ENCODE results near the gene FBXO24. TPM values are rescaled to one million over a fixed set of nuclear protein-coding genes. Genes with fewer than 3 reads are reported as not detected.

FBXO24 gene
- total and polyA plus RNA-seq, 9 of the 15 experiments (the other 6 are each of a cell fraction or from before 2014, with no cell fraction given): 0.17 to 0.95 (median 0.50) TPM

- TF ChIP-seq UBTF (IDR thresholded peaks at IDR 0.05; ENCODE audit: borderline replicate concordance in 1 of 2, low read depth in 2 of 2, low read length in 2 of 2) (no peak), ZEB2 (IDR thresholded peaks at IDR 0.05) (no peak), MBD1 (CRISPR knock-in tag; IDR thresholded peaks at IDR 0.05) (no peak), ZNF592 (IDR thresholded peaks at IDR 0.05) (0 out of 2 replicates have a peak, but pooled peaks have one; percentile 41), GATAD2B (IDR thresholded peaks at IDR 0.05; ENCODE audit: borderline replicate concordance) (no peak), GTF2F1 (IDR thresholded peaks at IDR 0.05; ENCODE audit: low read depth, low read length) (no peak), KDM2B (CRISPR knock-in tag; IDR thresholded peaks at IDR 0.05) (no peak), ZKSCAN3 (CRISPR knock-in tag; IDR thresholded peaks at IDR 0.05) (no peak), PTTG1 (tag; IDR thresholded peaks at IDR 0.05; ENCODE audit: low read depth) (no peak), NR2C1 (IDR thresholded peaks at IDR 0.05) (no peak), NR2C1 (tag; IDR thresholded peaks at IDR 0.05) (no peak), HINFP (tag; conservative IDR thresholded peaks at IDR 0.05; ENCODE audit: low read depth) (no peak), ZNF57 (CRISPR knock-in tag; IDR thresholded peaks at IDR 0.05) (no peak), AFF4 (CRISPR knock-in tag; IDR thresholded peaks at IDR 0.05) (no peak)
Measured at GRCh38 chr7:100556541-100556940, 29.6 kb upstream of the FBXO24 start (continued).
